H1 (cell line): ENCODE results near the gene RALY. TPM values are rescaled to one million over a fixed set of nuclear protein-coding genes. Genes with fewer than 3 reads are reported as not detected.

Source experiments
- CTCF ChIA-PET: fragments of 300-600 bp; sonication (Branson Sonifier 250); formaldehyde crosslinking; loops from one replicate; lab custom pipeline; 2021; ENCODE audit not compliant: partially characterized antibody; lab: Charles Lee
- POLR2A ChIA-PET: fragments of 300-600 bp; sonication (Branson Sonifier 250); formaldehyde crosslinking; loops from one replicate; lab custom pipeline; 2021; ENCODE audit warnings: inconsistent platforms; ENCODE audit not compliant: partially characterized antibody; lab: Charles Lee
- DNase-seq, 2 experiments: peaks; one replicate each; pipeline versions ENCODE4 v3.0.0 to v3.0.0-alpha.2; 2010 to 2022; ENCODE audit warnings: low spot score in 2 of 2, low read depth in 1 of 2, mixed read lengths in 1 of 2
- FAIRE-seq: peaks from 2 replicates; lab custom pipeline; 2011; peaks lifted over from hg19 to GRCh38; lab: Jason Lieb, UNC
- H2AFZ ChIP-seq: 2 replicates; pipeline ENCODE4 v1.8.1; 2012; ENCODE audit warnings: low read length, inconsistent platforms
- H2AK5ac ChIP-seq: 2 replicates; pipeline ENCODE4 v1.6.1; 2013; ENCODE audit warnings: low read depth, low read length
- H2BK120ac ChIP-seq: replicated peaks from 2 replicates; pipeline ENCODE3; 2013; ENCODE audit warnings: low read depth, low read length, inconsistent platforms
- H2BK12ac ChIP-seq: 2 replicates; pipeline ENCODE4 v1.6.1; 2013; ENCODE audit warnings: low read depth, low read length
- H2BK15ac ChIP-seq: 2 replicates; pipeline ENCODE4 v1.6.1; 2013; ENCODE audit warnings: low read length
- H2BK20ac ChIP-seq: 2 replicates; pipeline ENCODE4 v1.6.1; 2013; ENCODE audit warnings: low read length
- H2BK5ac ChIP-seq: 2 replicates; pipeline ENCODE4 v1.6.1; 2013; ENCODE audit warnings: low read depth, low read length
- H3K14ac ChIP-seq: 2 replicates; pipeline ENCODE4 v1.6.1; 2013; ENCODE audit warnings: inconsistent platforms; ENCODE audit not compliant: insufficient read length
- H3K18ac ChIP-seq: 2 replicates; pipeline ENCODE4 v1.6.1; 2013; ENCODE audit warnings: low read length; ENCODE audit errors: extremely low read depth
- H3K23ac ChIP-seq: 2 replicates; pipeline ENCODE4 v1.6.1; 2013; ENCODE audit warnings: inconsistent platforms; ENCODE audit not compliant: insufficient read length
- H3K23me2 ChIP-seq: 2 replicates; pipeline ENCODE4 v1.6.1; 2013; ENCODE audit warnings: low read depth, low read length
- H3K27ac ChIP-seq: 2 replicates; pipeline ENCODE4 v1.6.1; 2011; ENCODE audit warnings: low read depth, low read length, inconsistent platforms
- H3K27me3 ChIP-seq, 4 experiments: replicated peaks in 1 of 4; 1 replicate in 1 of 4; 2 replicates in 3 of 4; pipeline versions ENCODE4 v1.6.1 to v1.8.1; 2011 to 2013; ENCODE audit warnings: low read length in 3 of 4, mild to moderate bottlenecking in 3 of 4, inconsistent platforms in 2 of 4, mixed read lengths in 2 of 4, moderate library complexity in 1 of 4; ENCODE audit not compliant: control insufficient read depth in 3 of 4, insufficient read depth in 3 of 4; ENCODE audit errors: extremely low read depth in 1 of 4
- H3K36me3 ChIP-seq, 4 experiments: 2 replicates each; pipeline versions ENCODE4 v1.6.1 to v1.8.1; 2011 to 2013; ENCODE audit warnings: mild to moderate bottlenecking in 4 of 4, low read length in 3 of 4, moderate library complexity in 2 of 4, control low read depth in 1 of 4, inconsistent platforms in 1 of 4; ENCODE audit not compliant: insufficient read depth in 4 of 4, control insufficient read depth in 2 of 4
- H3K4ac ChIP-seq: replicated peaks from 2 replicates; pipeline ENCODE3; 2013; ENCODE audit warnings: low read length, low read depth, mixed read lengths, inconsistent platforms; ENCODE audit not compliant: insufficient read length
- H3K4me1 ChIP-seq, 4 experiments: replicated peaks in 1 of 4; 1 replicate in 1 of 4; 2 replicates in 3 of 4; pipeline versions ENCODE4 v1.6.1 to v1.8.1; 2011 to 2013; ENCODE audit warnings: low read length in 3 of 4, inconsistent platforms in 2 of 4, mixed read lengths in 1 of 4; ENCODE audit not compliant: insufficient read depth in 4 of 4, control insufficient read depth in 3 of 4
- H3K4me2 ChIP-seq, 2 experiments: 2 replicates each; pipeline versions ENCODE4 v1.6.1 to v1.8.1; 2011 to 2013; ENCODE audit warnings: low read depth in 2 of 2, low read length in 2 of 2, control low read depth in 1 of 2, inconsistent platforms in 1 of 2, mild to moderate bottlenecking in 1 of 2; ENCODE audit not compliant: insufficient read depth in 1 of 2
- H3K4me3 ChIP-seq, 4 experiments: fragments of 200-600, 300-600 bp in 1 of 4; sonication (generic), shearing (Covaris generic), sonication (Bioruptor Twin) in 1 of 4; 2 replicates each; pipeline versions ENCODE4 v1.5.1 to v1.8.1; 2011 to 2016; ENCODE audit warnings: low read length in 4 of 4, low read depth in 3 of 4, control low read depth in 2 of 4, inconsistent platforms in 2 of 4, mild to moderate bottlenecking in 2 of 4, mixed read lengths in 1 of 4, moderate library complexity in 1 of 4; ENCODE audit not compliant: insufficient read depth in 2 of 4; ENCODE audit errors: extremely low read depth in 1 of 4
- H3K56ac ChIP-seq: replicated peaks from 2 replicates; pipeline ENCODE3; 2013; ENCODE audit warnings: low read depth, mild to moderate bottlenecking, mixed read lengths, low read length, inconsistent platforms; ENCODE audit not compliant: insufficient read length
- H3K79me1 ChIP-seq: 2 replicates; pipeline ENCODE4 v1.6.1; 2013; ENCODE audit warnings: low read depth, low read length, control low read depth
- H3K79me2 ChIP-seq, 2 experiments: 2 replicates each; pipeline versions ENCODE4 v1.6.1 to v1.8.1; 2012 to 2013; ENCODE audit warnings: low read length in 2 of 2, mild to moderate bottlenecking in 2 of 2, inconsistent platforms in 1 of 2; ENCODE audit not compliant: insufficient read depth in 2 of 2, control insufficient read depth in 1 of 2
- H3K9ac ChIP-seq, 4 experiments: replicated peaks in 1 of 4; 1 replicate in 1 of 4; 2 replicates in 3 of 4; pipeline versions ENCODE4 v1.6.1 to v1.8.1; 2011 to 2013; ENCODE audit warnings: low read depth in 3 of 4, low read length in 3 of 4, control low read depth in 2 of 4, mild to moderate bottlenecking in 2 of 4, moderate library complexity in 2 of 4, inconsistent platforms in 1 of 4; ENCODE audit errors: extremely low read depth in 1 of 4
- H3K9me3 ChIP-seq, 2 experiments: 2 replicates each; pipeline versions ENCODE4 v1.6.1 to v1.8.1; 2012 to 2013; ENCODE audit warnings: mild to moderate bottlenecking in 2 of 2, moderate library complexity in 2 of 2, control low read depth in 1 of 2, inconsistent platforms in 1 of 2, low read depth in 1 of 2, low read length in 1 of 2, mixed read lengths in 1 of 2; ENCODE audit not compliant: insufficient read depth in 2 of 2
- H4K20me1 ChIP-seq, 2 experiments: replicated peaks in 1 of 2; 2 replicates each; pipeline versions ENCODE3 to v1.8.1; 2011 to 2013; ENCODE audit warnings: inconsistent platforms in 2 of 2, low read length in 2 of 2, mild to moderate bottlenecking in 1 of 2; ENCODE audit not compliant: insufficient read depth in 2 of 2, control insufficient read depth in 1 of 2
- H4K5ac ChIP-seq: 2 replicates; pipeline ENCODE4 v1.6.1; 2013; ENCODE audit warnings: low read length, low read depth, mixed read lengths, inconsistent platforms; ENCODE audit not compliant: insufficient read length
- H4K8ac ChIP-seq: 2 replicates; pipeline ENCODE4 v1.8.0; 2013; ENCODE audit warnings: mild to moderate bottlenecking, moderate library complexity, low read length, inconsistent platforms; ENCODE audit not compliant: insufficient read depth; ENCODE audit errors: extremely low read depth
- H4K91ac ChIP-seq: replicated peaks from 2 replicates; pipeline ENCODE3; 2013; ENCODE audit warnings: low read length, mixed read lengths, inconsistent platforms; ENCODE audit not compliant: insufficient read length
- EP300 ChIP-seq, 2 experiments: IDR thresholded peaks; 1 replicate in 1 of 2; 2 replicates in 1 of 2; pipeline ENCODE4 v1.6.1; 2011 to 2012; ENCODE audit warnings: low read depth in 2 of 2, low read length in 2 of 2, mild to moderate bottlenecking in 2 of 2, borderline replicate concordance in 1 of 2, inconsistent platforms in 1 of 2, moderate library complexity in 1 of 2
- HDAC6 ChIP-seq: IDR thresholded peaks from one replicate; pipeline ENCODE4 v1.7.1; 2012; ENCODE audit warnings: low read depth, mild to moderate bottlenecking, inconsistent platforms, low read length, moderate library complexity
- MAFK ChIP-seq: IDR thresholded peaks from 2 replicates; pipeline ENCODE4 v1.6.1; 2012; ENCODE audit warnings: low read depth, mild to moderate bottlenecking, improper control_type of control experiment, low read length
- NANOG ChIP-seq: IDR thresholded peaks from 2 replicates; pipeline ENCODE4 v1.6.1; 2011; ENCODE audit warnings: low read length, low read depth, mild to moderate bottlenecking, inconsistent platforms; ENCODE audit not compliant: insufficient read depth, poor library complexity, severe bottlenecking
- NRF1 ChIP-seq: IDR thresholded peaks from 2 replicates; pipeline ENCODE4 v1.6.1; 2011; ENCODE audit warnings: mild to moderate bottlenecking, low read depth, low read length, improper control_type of control experiment
- SP1 ChIP-seq: IDR thresholded peaks from 2 replicates; pipeline ENCODE4 v1.6.1; 2011; ENCODE audit warnings: low read depth, low read length
- TCF12 ChIP-seq: IDR thresholded peaks from 2 replicates; pipeline ENCODE4 v1.6.1; 2011; ENCODE audit warnings: low read depth, mild to moderate bottlenecking, low read length
- TEAD4 ChIP-seq: IDR thresholded peaks from 2 replicates; pipeline ENCODE4 v1.6.1; 2012; ENCODE audit warnings: low read depth, low read length, inconsistent platforms, mixed read lengths
- WGBS, 2 experiments: shearing (Covaris generic) in 1 of 2; methylation state at CpG; one replicate each; pipeline versions ENCODE4 v1.1.6 to v1.1.7; 2013 to 2015; ENCODE audit warnings: low lambda C conversion rate in 2 of 2, mixed read lengths in 2 of 2, inconsistent platforms in 1 of 2, low coverage in 1 of 2, missing lambda C conversion rate in 1 of 2; ENCODE audit not compliant: insufficient replicate concordance in 2 of 2, insufficient coverage in 1 of 2, insufficient read length in 1 of 2; ENCODE audit errors: extremely low coverage in 1 of 2, missing lambda C conversion rate in 1 of 2; 5-methylcytosine and 5-hydroxymethylcytosine counted together
- polyA plus RNA-seq, 7 experiments: library from polyadenylated mRNA; depleted of rRNA in 3 of 7; stranded (reverse) in 5 of 7; unstranded in 2 of 7; fragments of >200 nt in 5 of 7; fragments of 200-250 nt in 2 of 7; gene quantifications; 1 replicate in 5 of 7; 2 replicates in 1 of 7; 4 replicates in 1 of 7; pipeline versions ENCODE4 v1.2.1 to v1.2.3, GENCODE V29; 2011 to 2013; ENCODE audit warnings: missing spikeins in 2 of 7, mixed read lengths in 2 of 7
- total RNA-seq: library from RNA; stranded (reverse); fragmentation: NEBNext Ultra II Directional; extraction: Animal tissue kit (Norgen Biotek cat#: 25700); gene quantifications from 2 replicates; pipeline ENCODE4 v1.2.1, GENCODE V29; 2021
- TF ChIP-seq, protein P1 (sequence below): IDR thresholded peaks from 2 replicates; pipeline ENCODE4 v1.6.1; 2012; ENCODE audit warnings: inconsistent platforms

RALY gene
- total and polyA plus RNA-seq, 2 of the 8 experiments (the other 6 are each of a cell fraction or from before 2014, with no cell fraction given): 133 to 148 TPM

DNA sequence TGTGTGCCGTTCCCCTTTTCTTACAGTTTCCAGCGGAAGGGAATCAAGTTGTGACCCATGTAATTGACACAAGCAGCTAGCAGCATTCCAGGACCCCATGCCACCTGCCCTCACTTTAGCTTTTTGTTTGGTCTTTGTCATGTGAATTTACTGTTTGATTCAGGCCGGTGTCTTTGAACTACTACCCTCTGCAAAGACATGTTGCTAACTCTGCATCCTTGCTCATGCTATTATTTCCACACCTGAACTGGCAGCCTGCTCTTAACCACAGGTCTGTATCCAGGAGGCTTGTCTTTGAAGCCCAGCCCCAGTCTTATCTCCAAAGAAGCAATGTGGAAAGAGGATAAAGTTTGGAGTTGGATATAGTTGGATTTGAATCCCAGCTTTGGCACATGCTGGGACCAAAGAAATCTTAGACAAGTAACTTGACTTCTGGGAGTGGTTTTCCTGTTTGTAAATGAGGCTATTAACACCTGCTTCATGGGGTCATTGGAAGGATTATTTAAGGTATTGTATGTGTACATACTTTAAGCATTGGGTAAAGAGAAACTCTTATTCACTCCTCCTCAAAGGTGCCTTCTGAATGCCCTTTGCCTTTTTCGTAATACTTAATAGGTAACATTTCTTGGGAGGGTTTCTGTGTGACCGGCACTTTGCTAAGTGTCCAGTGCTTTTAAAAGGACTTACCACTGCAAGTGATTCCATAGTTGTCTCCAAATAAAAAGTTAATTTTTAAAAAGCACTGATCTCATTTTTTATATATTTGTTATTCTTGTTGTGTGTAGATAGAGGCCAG, 52.4 kb downstream of the RALY start:
- TF ChIP-seq HDAC6 (no peak), TEAD4 (peak; percentile 92), EP300 (IDR thresholded peaks at IDR 0.05; ENCODE audit: borderline replicate concordance in 1 of 2, low read depth in 2 of 2, low read length in 2 of 2) (peak in 1 of 2 experiments; percentile 18; a peak in 1 of 3 replicates), NRF1 (no peak), TCF12 (peak; percentile 92), MAFK (no peak), NANOG (peak; percentile 63), SP1 (0 out of 2 replicates have a peak, but pooled peaks have one; percentile 23)
- TF ChIP-seq, protein P1, sequence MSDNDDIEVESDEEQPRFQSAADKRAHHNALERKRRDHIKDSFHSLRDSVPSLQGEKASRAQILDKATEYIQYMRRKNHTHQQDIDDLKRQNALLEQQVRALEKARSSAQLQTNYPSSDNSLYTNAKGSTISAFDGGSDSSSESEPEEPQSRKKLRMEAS: 0 out of 2 replicates have a peak, but pooled peaks have one; percentile 5
- POLR2A ChIA-PET: interaction anchor here (1.0 kb wide), 1 partner anchor 8 kb away, joined by 3 read pairs; no protein-coding TSS in a partner anchor
- peaks cover 24 to 26% of the 10 kb centered on the region in 2 experiments for H4K20me1 ChIP-seq

More for the DNA sequence above, 52.4 kb downstream of the RALY start:
- no peak overlapping the region for H3K23ac ChIP-seq
- H3K27me3 ChIP-seq: no peaks in the 10 kb centered on the region
- peak overlapping the region in 1 of 4 experiments; percentile 8; a peak in 1 of 8 replicates for H3K4me3 ChIP-seq
- no peak overlapping the region for H3K14ac ChIP-seq
- no peak overlapping the region for H4K8ac ChIP-seq
- peaks cover 0 to 66% of the 10 kb centered on the region in 2 experiments for H3K79me2 ChIP-seq
- H3K4ac ChIP-seq: no peak overlapping the region
- WGBS, 2 experiments: 50% methylated on average over 5 of the region's 5 CpGs; no CpG with 5 or more reads in 1 of the 2 experiments
- DNase-seq: peak in 1 of 2 experiments; percentile 23
- H3K36me3 ChIP-seq: no peaks in the 10 kb centered on the region
- H4K91ac ChIP-seq: no peak overlapping the region
- no peaks in the 10 kb centered on the region for H3K9me3 ChIP-seq
- H2AFZ ChIP-seq: no peak overlapping the region
- H3K79me1 ChIP-seq: peaks cover 13% of the 10 kb centered on the region
- FAIRE-seq: peak; percentile 55
- H2AK5ac ChIP-seq: no peak overlapping the region
- no peak overlapping the region for H2BK15ac ChIP-seq
- no peak overlapping the region for H3K18ac ChIP-seq
- no peak overlapping the region for H2BK12ac ChIP-seq
- H3K4me1 ChIP-seq: peaks cover 6 to 29% (median 9%) of the 10 kb centered on the region in 4 experiments
- H4K5ac ChIP-seq: no peak overlapping the region
- H3K23me2 ChIP-seq: no peaks in the 10 kb centered on the region
- CTCF ChIA-PET: interaction anchor here (0.6 to 1.7 kb wide), 6 partner anchors 8 to 183 kb away, joined by 3 to 6 read pairs (median 4); no protein-coding TSS in a partner anchor
- no peak overlapping the region for H2BK5ac ChIP-seq
- H3K4me2 ChIP-seq: peak overlapping the region; percentile 30 to 55
- H2BK120ac ChIP-seq: no peak overlapping the region
- no peak overlapping the region for H3K56ac ChIP-seq
- H2BK20ac ChIP-seq: no peak overlapping the region
- no peak overlapping the region for H3K9ac ChIP-seq
- no peak overlapping the region for H3K27ac ChIP-seq
